Mammary epithelial cell (primary cell): ENCODE results near the gene CROCC.

Experiments
- CTCF ChIP-seq, 2 donors: IDR thresholded peaks in 1 of 2; conservative IDR thresholded peaks in 1 of 2; 2 replicates each; pipeline ENCODE4 v1.5.1; 2011 to 2012; ENCODE audit warnings: inconsistent platforms in 2 of 2, low read length in 2 of 2, mild to moderate bottlenecking in 2 of 2, control low read depth in 1 of 2, low read depth in 1 of 2; ENCODE audit not compliant: insufficient read depth in 1 of 2; ENCODE audit errors: extremely low read depth in 1 of 2
- EZH2 ChIP-seq: IDR thresholded peaks from 2 replicates; pipeline ENCODE4 v1.6.1; 2012; ENCODE audit warnings: low read length, inconsistent platforms, borderline replicate concordance

DNA sequence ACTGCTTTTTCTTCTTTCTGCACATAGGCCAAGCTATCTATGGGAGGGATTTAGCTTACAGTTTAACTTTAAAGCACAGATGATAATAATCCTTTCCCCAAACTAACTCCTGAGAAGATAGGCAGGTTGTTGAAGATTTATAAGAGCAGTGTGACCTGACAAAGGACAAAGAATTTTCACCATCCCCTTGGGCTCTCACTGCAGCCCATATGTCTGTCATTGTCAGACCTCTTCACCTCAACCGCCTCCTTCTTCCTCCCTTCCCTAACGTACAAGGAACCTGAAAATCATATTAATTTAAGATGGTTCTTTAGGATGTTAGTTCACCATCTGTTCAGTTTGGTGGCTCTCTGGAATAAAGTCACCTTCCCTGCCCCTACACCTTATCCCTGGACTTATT, 21.0 kb upstream of the CROCC start:
- TF ChIP-seq CTCF (conservative IDR thresholded peaks at IDR 0.05 in 1 of 2, IDR thresholded peaks at IDR 0.05 in 1 of 2; ENCODE audit: extremely low read depth in 1 of 2, insufficient read depth in 1 of 2, low read depth in 1 of 2, low read length in 2 of 2) (peak in 1 of 2 donors; percentile 28), EZH2 (no peak)
